Measurements from ENCODE around the gene DIPK1A.

The DIPK1A gene

GRCh38 chr1:92817986-92818764, 143.1 kb downstream of the DIPK1A start:
- H3K4me1 ChIP-seq (ENCODE audit: control insufficient read depth, insufficient read depth, low read length) = peaks cover 13% of the 10 kb centered on the region
- no peaks in the 10 kb centered on the region for H3K36me3 ChIP-seq (ENCODE audit: control insufficient read depth, insufficient read depth, low read length)
- no peaks in the 10 kb centered on the region for H3K9me3 ChIP-seq (ENCODE audit: control insufficient read depth, low read length)
- no peak overlapping the region for H3K4me3 ChIP-seq (ENCODE audit: low read length)
- no peak overlapping the region for H3K9ac ChIP-seq (ENCODE audit: low read length)
- H3K27me3 ChIP-seq (ENCODE audit: control insufficient read depth, insufficient read depth, low read length) = no peaks in the 10 kb centered on the region

DNA sequence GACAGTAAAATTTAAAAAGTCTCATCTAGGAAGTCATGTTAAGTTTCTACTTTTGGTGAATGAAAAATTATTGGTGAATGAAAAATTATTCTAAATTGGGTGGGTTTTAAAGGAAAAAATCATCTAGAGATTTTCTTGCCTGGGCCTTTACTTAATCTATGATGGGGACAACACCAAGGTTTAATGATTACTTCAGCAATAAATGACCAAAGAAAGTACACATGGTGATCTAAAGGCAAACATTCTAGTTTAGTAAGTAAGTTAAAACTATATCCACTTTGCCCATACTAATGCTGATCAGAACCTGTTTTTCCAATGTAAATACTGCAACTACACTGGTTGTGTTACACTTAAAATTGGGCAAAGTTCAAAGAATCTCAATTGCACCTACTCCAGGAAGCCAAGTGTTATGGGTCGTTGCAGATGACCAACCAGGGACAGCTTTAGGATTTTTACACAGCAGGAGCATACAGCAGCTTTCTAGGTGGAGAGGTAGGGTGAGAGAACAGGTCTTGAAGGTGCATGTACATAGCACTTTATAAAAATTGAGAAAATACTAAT, 144.0 kb downstream of the DIPK1A start:
- H3K27me3 ChIP-seq (ENCODE audit: control insufficient read depth, insufficient read depth, low read length) = no peaks in the 10 kb centered on the region
- H3K9ac ChIP-seq (ENCODE audit: low read length) = no peak overlapping the region
- H3K4me1 ChIP-seq (ENCODE audit: control insufficient read depth, insufficient read depth, low read length) = peaks cover 13% of the 10 kb centered on the region
- no peak overlapping the region for H3K4me3 ChIP-seq (ENCODE audit: low read length)
- no peaks in the 10 kb centered on the region for H3K36me3 ChIP-seq (ENCODE audit: control insufficient read depth, insufficient read depth, low read length)
- no peaks in the 10 kb centered on the region for H3K9me3 ChIP-seq (ENCODE audit: control insufficient read depth, low read length)

- Histone ChIP-seq H3K27me3 (ENCODE audit: control insufficient read depth, insufficient read depth, low read length) (no peaks in the 10 kb centered on the region), H3K9me3 (ENCODE audit: control insufficient read depth, low read length) (no peaks in the 10 kb centered on the region), H3K9ac (ENCODE audit: low read length) (no peak overlapping the region), H3K36me3 (ENCODE audit: control insufficient read depth, insufficient read depth, low read length) (no peaks in the 10 kb centered on the region), H3K4me3 (ENCODE audit: low read length) (no peak overlapping the region), H3K4me1 (ENCODE audit: control insufficient read depth, insufficient read depth, low read length) (peaks cover 13% of the 10 kb centered on the region)
These were observed 144.5 kb downstream of the DIPK1A start for GRCh38 chr1:92816732-92817131.

DNA sequence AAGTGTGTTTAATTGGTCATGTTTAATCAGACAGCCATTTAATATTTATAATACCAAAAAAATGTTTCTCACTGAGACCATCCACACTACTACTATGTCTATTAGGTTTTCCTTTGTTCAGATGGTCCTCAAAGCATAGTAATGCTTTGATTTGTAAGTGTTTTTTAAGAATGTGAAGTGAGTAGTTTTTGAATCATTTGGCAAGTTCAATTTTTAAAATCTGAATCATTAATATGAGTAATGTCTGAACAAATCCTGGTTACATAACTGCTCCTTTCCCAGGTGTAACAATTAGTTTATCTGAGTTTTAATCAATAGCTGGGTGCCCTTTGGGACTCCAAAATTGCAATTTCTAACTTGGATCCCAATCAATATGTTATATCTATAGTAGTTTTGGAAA, 152.9 kb downstream of the DIPK1A start:
- H3K4me3 ChIP-seq (ENCODE audit: low read length) = no peak overlapping the region
- no peaks in the 10 kb centered on the region for H3K9me3 ChIP-seq (ENCODE audit: control insufficient read depth, low read length)
- peaks cover 7% of the 10 kb centered on the region for H3K4me1 ChIP-seq (ENCODE audit: control insufficient read depth, insufficient read depth, low read length)
- H3K36me3 ChIP-seq (ENCODE audit: control insufficient read depth, insufficient read depth, low read length) = no peaks in the 10 kb centered on the region
- H3K27me3 ChIP-seq (ENCODE audit: control insufficient read depth, insufficient read depth, low read length) = no peaks in the 10 kb centered on the region
- no peak overlapping the region for H3K9ac ChIP-seq (ENCODE audit: low read length)

DNA sequence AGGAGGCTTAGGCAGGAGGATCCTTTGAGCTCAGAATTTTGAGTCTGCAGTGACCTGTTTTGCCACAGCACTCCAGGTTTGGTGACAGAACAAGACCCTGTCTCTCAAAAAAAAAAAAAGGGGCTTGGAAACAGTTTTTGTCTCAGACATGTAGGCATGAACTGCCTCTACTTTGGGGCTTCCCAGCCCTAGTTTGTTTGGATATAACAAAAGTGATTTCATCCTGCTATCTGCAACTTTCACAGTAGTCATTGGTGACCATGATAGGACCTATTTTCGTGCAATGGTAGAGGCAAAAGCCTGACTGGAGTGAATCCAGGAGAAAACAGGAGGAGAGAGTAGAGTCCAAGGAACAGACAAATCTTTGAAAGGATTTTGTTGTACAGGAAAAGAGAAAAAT, 156.0 kb downstream of the DIPK1A start:
- no peaks in the 10 kb centered on the region for H3K36me3 ChIP-seq (ENCODE audit: control insufficient read depth, insufficient read depth, low read length)
- H3K4me3 ChIP-seq (ENCODE audit: low read length) = no peak overlapping the region
- no peaks in the 10 kb centered on the region for H3K9me3 ChIP-seq (ENCODE audit: control insufficient read depth, low read length)
- peaks cover 7% of the 10 kb centered on the region for H3K4me1 ChIP-seq (ENCODE audit: control insufficient read depth, insufficient read depth, low read length)
- H3K9ac ChIP-seq (ENCODE audit: low read length) = no peak overlapping the region
- H3K27me3 ChIP-seq (ENCODE audit: control insufficient read depth, insufficient read depth, low read length) = no peaks in the 10 kb centered on the region

GRCh38 chr1:92804721-92805201, 156.5 kb downstream of the DIPK1A start:
- H3K9ac ChIP-seq (ENCODE audit: low read length) = no peak overlapping the region
- no peaks in the 10 kb centered on the region for H3K36me3 ChIP-seq (ENCODE audit: control insufficient read depth, insufficient read depth, low read length)
- no peaks in the 10 kb centered on the region for H3K27me3 ChIP-seq (ENCODE audit: control insufficient read depth, insufficient read depth, low read length)
- no peak overlapping the region for H3K4me3 ChIP-seq (ENCODE audit: low read length)
- peaks cover 7% of the 10 kb centered on the region for H3K4me1 ChIP-seq (ENCODE audit: control insufficient read depth, insufficient read depth, low read length)
- no peaks in the 10 kb centered on the region for H3K9me3 ChIP-seq (ENCODE audit: control insufficient read depth, low read length)

DNA sequence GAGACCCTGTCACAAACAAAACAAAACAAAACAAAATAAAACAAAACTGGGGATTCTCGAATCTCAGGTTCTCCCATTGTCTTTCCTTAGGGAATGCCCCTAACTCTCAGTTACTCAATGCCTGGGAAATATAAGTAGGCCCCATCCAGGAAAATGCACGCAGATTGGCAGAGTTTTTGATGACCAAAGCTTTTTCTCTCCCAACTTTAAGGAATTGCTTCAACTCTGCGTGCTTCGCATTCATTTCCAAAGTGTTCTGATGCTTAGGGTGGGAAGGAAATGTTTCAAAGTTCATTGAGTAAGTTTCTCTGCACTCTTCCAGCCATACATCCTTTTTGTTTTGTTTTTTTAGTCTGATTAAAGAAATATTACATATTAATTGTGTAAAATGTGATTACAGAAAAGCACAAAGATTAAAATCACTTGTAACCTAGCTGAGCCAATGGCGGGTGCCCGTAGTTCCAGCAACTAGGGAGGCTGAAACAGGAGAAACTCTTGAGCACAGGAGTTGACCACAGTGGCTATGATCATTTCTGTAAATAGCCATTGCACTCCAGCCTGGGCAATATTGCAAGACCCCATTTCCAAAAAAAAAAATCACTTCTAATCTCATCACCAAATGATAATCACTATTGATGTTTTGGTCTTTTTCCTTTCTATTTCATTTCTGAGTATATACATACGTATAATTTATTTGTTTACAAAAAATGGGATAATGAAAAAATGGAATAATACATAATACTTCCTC, 157.9 kb downstream of the DIPK1A start:
- H3K4me1 ChIP-seq (ENCODE audit: control insufficient read depth, insufficient read depth, low read length) = peaks cover 7% of the 10 kb centered on the region
- no peak overlapping the region for H3K9ac ChIP-seq (ENCODE audit: low read length)
- H3K36me3 ChIP-seq (ENCODE audit: control insufficient read depth, insufficient read depth, low read length) = no peaks in the 10 kb centered on the region
- H3K9me3 ChIP-seq (ENCODE audit: control insufficient read depth, low read length) = no peaks in the 10 kb centered on the region
- H3K27me3 ChIP-seq (ENCODE audit: control insufficient read depth, insufficient read depth, low read length) = no peaks in the 10 kb centered on the region
- no peak overlapping the region for H3K4me3 ChIP-seq (ENCODE audit: low read length)

- Histone ChIP-seq H3K9me3 (ENCODE audit: control insufficient read depth, low read length) (no peaks in the 10 kb centered on the region), H3K27me3 (ENCODE audit: control insufficient read depth, insufficient read depth, low read length) (no peaks in the 10 kb centered on the region), H3K9ac (ENCODE audit: low read length) (no peak overlapping the region), H3K4me3 (ENCODE audit: low read length) (no peak overlapping the region), H3K36me3 (ENCODE audit: control insufficient read depth, insufficient read depth, low read length) (no peaks in the 10 kb centered on the region), H3K4me1 (ENCODE audit: control insufficient read depth, insufficient read depth, low read length) (no peaks in the 10 kb centered on the region)
These were observed 163.3 kb downstream of the DIPK1A start for GRCh38 chr1:92797961-92798360.

- Histone ChIP-seq H3K9ac (ENCODE audit: low read length) (no peak overlapping the region), H3K4me3 (ENCODE audit: low read length) (no peak overlapping the region), H3K9me3 (ENCODE audit: control insufficient read depth, low read length) (no peaks in the 10 kb centered on the region), H3K36me3 (ENCODE audit: control insufficient read depth, insufficient read depth, low read length) (no peaks in the 10 kb centered on the region), H3K27me3 (ENCODE audit: control insufficient read depth, insufficient read depth, low read length) (no peaks in the 10 kb centered on the region), H3K4me1 (ENCODE audit: control insufficient read depth, insufficient read depth, low read length) (no peaks in the 10 kb centered on the region)
These were observed 164.0 kb downstream of the DIPK1A start for GRCh38 chr1:92797297-92797696.

GRCh38 chr1:92795166-92795565, 166.1 kb downstream of the DIPK1A start:
- H3K4me1 ChIP-seq (ENCODE audit: control insufficient read depth, insufficient read depth, low read length) = no peaks in the 10 kb centered on the region
- no peaks in the 10 kb centered on the region for H3K27me3 ChIP-seq (ENCODE audit: control insufficient read depth, insufficient read depth, low read length)
- no peak overlapping the region for H3K9ac ChIP-seq (ENCODE audit: low read length)
- no peaks in the 10 kb centered on the region for H3K36me3 ChIP-seq (ENCODE audit: control insufficient read depth, insufficient read depth, low read length)
- H3K4me3 ChIP-seq (ENCODE audit: low read length) = no peak overlapping the region
- H3K9me3 ChIP-seq (ENCODE audit: control insufficient read depth, low read length) = no peaks in the 10 kb centered on the region

DNA sequence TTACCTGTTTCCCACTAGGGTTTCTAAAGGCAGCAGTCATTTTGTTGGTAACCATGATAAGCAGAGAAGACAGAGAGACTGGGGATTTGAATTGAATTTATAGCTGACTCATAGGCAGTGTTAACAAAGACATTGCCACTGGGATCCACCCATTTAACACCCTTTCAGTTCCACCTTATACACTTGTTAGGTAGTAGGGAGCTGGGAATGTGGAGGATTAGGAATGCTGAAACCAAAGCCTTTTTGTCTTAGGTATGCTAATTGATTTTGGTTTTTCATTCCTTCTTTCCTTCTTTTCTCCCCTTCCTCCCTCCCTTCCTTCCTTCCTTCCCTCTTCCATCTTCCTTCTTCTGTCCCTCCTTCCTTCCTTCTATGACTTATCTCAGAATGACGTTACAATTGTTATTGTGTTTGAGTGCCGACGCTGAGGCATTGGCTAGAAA, 168.9 kb downstream of the DIPK1A start:
- Histone ChIP-seq H3K9me3 (ENCODE audit: control insufficient read depth, low read length) (no peaks in the 10 kb centered on the region), H3K4me3 (ENCODE audit: low read length) (peak overlapping the region; percentile 2), H3K9ac (ENCODE audit: low read length) (peak overlapping the region; percentile 19), H3K27me3 (ENCODE audit: control insufficient read depth, insufficient read depth, low read length) (no peaks in the 10 kb centered on the region), H3K4me1 (ENCODE audit: control insufficient read depth, insufficient read depth, low read length) (no peaks in the 10 kb centered on the region), H3K36me3 (ENCODE audit: control insufficient read depth, insufficient read depth, low read length) (no peaks in the 10 kb centered on the region)

Data from mucosa of stomach (tissue), 1 donor.